Stimulated activated CD8-positive, alpha-beta memory T cell treated with anti-CD3 and anti-CD28 coated beads, Interleukin-7, amount 100 ng/mL, for 4 hours (primary cell): ENCODE results near the gene CRPPA.
"Not testable (repeated sequence)": the region's sequence is repeated elsewhere in the genome, so short reads cannot be mapped to it uniquely, and the experiment has no call there.

Source experiments
- DNase-seq, 2 donors: peaks; one replicate each; pipeline ENCODE4 v3.0.0-alpha.2; 2020; ENCODE audit warnings: low read depth in 2 of 2

CRPPA gene

DNA sequence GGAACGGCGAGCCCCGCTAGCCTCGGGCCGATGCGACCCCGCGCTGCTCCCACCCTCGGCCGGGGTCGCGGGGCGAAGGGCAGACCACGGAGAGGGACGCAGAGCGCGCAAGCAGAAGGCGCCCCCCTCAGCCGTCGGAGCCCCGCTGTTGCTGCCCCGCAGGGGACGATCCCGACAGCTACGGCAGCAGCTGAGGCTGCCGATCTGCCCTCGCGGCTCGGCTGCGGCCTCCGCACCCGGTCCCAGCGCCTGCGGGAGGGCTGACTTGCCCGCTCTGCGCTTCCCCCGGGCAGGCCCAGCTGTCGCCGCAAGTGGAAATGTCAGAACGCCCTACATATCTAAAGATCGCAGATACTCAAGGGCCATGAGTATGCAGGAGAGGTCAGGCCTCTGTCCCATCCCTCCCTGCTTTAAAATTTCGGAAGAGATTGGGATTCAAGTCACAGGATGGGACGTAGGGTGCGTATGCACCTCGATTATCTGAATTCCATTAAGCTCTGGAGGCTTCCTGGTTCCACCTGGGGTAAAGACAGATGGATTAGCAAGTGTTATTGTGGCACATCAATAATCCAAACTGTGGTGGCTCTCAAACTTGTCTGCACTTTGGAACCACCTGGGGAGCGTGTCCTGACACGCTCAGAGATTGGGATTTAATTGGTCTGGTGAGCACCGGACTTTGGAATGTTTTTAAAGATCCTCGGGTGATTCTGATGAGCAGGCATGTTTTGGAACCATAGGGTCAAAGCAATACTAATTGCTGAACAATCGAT, at the start of gene CRPPA:
Gene CRPPA (minus strand): TSS at position 206 of the 770 bp plus-strand sequence. CDS start 216 bp downstream, outside the sequence.
- DNase-seq: peak in 1 of 2 donors; percentile 33

DNA sequence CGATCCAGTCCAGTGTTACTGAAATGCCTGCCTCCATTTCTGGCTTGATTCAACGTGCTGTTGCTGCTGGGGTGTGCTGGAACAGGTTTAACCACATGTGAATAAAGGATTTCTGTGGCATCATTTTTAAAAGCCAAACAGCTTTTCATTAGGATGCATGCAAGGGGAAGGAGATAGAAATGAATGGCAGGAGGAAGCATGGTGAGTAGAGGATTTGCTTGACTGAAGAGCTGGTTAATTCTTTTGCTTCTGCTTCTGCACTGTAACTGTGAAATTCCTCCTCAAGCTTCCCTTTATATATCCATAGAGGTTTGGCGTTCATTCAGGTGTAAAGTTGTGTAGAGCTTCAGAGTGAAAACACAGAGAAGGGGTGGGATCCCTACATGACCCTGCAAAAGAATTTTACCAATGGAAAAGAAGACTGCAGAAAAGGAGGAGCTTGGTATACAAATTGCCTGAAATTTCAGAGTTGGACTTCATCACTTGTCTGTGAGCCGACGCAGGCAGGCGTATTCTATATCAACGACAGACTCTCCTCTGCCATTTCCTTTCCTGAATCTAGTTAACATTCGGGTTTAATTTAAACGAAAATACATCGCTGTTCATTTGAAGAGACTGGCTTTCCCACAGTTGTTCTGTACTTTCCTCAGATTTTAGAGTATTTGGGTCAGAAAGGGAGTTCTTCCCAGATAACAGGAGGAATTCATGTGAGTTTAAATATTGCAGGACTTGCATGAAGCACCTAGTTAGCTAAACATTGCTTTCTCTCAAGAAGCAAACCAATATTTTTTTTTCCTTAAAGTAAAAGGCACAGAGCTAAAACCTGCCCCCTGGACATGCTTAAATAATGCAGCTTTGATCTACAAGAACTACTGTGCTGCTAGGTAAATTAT, 44.4 kb upstream of the CRPPA start, which contains the start of gene SOSTDC1:
Gene SOSTDC1 (minus strand): TSS at position 270 of the 893 bp plus-strand sequence. CDS start 70 bp downstream, at position 200.
- DNase-seq: no peak

DNA sequence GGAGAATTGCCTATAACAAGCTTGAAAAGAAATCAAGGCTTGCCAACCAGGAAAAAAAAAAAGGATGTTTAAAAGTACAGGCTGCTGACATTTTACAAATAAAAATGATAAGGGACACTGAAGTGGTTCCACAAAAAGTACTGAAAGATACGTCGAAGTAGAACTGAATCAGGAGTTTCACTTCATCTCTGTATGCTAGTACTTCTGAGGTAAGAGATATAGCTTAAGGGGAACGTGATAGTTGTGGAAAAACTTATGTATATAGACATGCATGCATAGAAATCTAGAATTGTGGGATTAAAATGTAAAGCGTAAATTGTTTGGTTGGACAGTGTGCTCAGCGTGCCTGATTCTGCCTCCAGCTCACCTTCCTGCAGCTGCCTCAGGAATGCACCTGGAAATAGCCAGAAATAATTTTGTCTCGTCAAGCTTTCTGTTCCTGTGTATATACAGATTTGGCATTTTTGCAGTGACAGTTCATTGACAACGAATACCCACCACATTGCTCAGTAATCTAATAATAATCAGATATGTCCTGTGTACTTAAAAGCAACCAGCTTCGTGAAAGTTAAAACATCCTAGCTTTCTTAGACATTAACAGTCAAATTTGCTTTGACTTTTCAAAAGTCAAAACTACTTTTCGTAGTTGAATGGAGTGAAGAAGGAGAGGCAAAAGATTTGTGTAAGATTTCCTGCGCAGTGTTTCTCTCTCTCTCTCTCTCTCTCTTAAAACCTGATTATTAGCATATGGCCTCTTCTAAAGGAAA, 42.8 kb upstream of the CRPPA start:
- no peak for DNase-seq

DNA sequence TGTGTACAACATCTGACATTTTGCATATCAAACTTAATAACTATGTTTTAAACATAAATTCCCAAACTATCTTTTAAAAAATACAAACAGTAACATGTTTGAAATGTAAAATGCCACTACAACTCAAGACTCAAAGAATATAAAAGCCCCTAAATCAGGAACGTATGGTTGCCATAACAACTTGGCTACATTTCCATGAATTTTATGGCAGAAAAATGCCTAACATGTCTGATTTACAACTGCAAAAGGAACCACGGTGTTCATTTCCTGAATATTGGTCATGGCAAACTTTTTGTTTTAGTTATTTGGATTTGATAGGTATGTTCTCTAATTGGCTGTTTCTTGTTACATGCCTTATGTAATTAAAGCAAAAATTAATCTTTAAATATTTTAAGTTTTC, 42.2 kb upstream of the CRPPA start:
- DNase-seq: no peak

DNA sequence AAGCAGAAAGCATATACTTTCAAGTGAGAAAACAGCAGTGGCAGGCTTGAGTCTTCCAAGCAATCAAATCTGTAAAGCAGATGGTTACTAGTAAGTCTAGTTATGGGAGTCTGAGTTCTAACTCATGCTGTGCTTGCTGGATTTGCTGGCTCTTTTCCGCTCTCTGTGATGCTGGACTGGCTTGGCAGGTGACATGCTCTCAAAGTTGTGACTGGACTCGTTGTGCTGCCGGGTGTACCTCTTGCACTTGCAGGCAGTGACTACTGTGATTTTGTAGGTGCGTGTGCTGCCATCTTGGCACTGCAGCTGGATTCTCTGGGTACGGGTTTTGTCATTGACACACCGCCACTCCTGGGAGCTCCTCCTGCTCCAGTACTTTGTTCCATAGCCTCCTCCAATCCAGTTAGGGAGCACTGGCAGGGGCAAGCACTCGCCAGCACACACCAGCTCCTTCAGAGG, 41.1 kb upstream of the CRPPA start:
- DNase-seq: no peak

DNA sequence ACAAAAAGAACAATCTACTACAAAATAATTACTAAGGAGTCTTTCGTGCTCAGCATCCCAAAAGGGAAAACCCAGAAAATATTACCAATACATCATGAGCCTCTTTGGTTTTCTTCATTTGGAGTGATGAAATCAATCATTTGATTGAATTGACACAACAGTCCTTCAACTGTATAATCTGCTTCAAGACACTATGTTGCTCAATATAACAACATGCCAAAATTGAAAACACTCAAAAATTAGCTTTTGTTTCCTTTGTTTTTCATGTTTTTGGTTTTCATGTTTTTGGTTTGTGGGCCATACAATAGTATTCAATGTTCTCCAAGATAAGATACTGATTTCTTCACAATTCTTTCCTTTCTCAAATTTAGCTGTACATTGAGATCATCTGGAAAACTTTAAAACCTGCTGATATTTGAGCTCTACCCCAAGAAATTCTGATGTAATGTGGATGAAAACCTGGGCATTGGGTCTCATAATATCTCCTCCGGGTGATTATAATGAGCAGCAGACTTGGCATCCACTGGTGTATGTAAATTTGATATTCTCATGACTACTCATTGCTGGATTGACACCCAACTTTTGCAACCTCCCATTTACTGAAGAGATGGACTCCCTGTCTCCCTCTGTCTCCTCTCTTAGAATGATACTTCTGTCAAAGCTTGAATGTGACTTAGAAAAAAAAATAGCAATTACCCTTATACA, 39.6 kb upstream of the CRPPA start:
- no peak for DNase-seq

DNA sequence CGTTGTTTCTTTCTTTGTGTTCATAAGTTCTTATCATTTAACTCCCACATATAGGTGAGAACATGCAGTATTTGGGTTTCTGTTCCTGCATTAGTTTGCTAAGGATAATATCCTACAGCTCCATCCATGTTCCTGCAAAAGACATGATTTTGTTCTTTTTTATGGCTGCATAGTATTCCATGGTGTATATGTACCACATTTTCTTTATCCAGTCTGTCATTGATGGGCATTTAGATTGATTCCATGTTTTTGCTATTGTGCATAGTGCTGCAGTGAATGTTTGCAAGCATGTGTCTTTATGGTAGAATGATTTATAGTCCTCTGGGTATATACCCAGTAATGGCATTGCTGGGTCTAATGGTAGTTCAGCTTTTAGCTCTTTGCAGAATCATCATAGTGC, 35.0 kb upstream of the CRPPA start:
- not testable (repeated sequence) for DNase-seq

DNA sequence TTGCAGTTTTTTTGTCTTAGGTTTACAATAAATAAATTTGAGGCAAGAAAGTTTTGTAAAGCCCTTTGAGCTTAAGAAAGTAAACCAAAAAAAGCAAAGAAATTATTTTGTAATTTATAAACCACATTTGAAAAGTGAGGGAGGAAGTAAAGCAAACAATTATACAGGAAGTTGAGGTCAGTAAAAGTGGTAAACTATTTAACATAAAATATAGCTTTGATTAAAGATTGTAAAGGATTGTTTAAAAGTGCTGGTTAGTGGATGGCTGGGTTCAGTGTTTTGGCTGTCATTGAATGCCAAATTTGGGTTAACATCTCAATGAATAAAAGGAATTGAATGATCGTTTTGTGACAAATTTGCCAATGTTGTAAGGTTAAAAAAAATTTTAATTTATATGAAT, 34.3 kb upstream of the CRPPA start:
- DNase-seq: no peak

DNA sequence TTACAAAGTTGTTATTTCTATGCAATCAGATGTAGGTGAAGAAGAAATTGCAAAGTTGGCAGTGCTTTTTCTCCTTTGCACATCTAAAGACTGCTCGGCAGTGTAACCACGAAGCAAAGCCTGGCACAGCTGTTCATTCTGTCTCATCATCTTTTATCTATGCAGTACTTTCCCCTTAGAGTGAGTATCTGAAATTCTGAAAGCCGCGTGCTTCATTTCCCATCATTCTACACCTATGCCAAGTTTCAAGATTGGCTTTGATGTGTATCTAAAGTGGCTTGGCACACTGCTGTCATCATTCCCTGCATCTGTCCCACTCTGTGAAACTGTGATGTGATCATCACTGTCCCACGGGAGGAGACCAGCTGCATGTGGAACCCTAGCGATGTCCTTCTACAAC, 29.0 kb upstream of the CRPPA start:
- no peak for DNase-seq

DNA sequence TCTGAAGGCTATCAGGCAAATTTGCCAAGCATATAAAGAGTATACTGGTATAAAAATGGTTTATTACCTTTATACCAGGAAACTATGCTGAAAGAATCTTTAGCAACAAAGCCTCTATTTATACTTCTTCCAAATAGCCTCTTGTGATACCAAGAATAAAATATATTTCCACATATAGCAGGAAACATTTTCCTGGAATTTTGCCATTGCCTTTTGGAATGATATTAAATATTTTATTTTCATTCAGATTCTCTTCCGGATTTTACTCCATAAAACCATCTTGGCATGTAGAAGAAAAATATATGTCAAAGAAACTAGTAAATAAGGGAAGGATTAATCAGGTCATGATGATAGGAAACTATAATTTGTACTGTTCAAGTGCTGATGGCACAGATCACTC, 26.5 kb upstream of the CRPPA start:
- no peak for DNase-seq

DNA sequence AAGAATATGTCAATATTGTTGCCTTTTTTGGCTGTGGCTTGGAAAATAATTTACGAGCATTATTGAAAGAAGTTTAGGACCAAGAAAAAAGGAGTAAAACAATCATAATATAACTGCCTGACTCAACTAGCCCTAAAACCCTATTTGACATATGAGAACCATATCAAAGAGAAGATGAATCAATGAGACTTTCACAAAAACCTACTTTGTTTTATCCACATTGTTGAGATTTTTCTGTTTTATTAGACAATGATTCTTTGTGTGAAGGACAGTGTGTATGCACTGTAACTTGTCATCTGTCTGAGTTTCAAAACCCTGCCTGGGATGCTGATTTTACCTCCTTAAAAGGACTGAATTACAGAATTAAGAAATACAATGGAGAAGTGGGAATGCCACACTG, 25.2 kb upstream of the CRPPA start:
- no peak for DNase-seq

DNA sequence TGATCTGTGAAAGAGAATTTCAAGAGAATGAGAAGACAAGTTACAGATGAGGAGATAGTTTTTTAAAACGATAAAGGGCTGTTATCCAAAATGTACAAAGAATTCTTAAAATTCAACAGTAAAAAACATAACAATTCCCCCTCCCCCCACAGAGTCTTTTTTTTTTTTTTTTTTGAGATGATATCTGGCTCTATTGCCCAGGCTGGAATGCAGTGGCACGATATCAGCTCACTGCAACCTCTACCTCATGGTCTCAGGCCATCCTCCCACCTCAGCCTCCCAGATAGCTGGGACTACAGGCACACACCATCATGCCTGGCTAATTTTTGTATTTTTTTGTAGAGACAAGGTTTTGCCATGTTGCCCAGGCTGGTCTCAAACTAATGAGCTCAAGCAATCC, 22.5 kb upstream of the CRPPA start:
- not testable (repeated sequence) for DNase-seq

DNA sequence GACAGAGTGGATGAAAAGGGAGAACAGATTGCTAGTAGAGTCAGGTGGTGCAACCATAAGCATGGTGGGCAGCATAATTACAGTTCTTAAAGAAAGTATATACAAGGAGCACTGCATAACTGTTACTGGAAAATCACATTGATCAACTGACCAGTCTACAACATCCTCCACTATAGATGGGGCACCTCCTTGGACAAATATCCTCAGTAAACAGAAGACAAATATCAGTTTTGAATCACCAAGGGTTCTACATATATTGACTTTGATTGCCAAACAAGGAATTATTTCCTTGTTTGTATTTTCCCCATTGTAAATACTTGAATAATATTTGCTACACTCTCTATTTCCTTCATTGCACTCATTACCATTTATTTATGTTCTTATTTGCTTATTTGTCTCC, 17.6 kb upstream of the CRPPA start:
- DNase-seq: no peak

DNA sequence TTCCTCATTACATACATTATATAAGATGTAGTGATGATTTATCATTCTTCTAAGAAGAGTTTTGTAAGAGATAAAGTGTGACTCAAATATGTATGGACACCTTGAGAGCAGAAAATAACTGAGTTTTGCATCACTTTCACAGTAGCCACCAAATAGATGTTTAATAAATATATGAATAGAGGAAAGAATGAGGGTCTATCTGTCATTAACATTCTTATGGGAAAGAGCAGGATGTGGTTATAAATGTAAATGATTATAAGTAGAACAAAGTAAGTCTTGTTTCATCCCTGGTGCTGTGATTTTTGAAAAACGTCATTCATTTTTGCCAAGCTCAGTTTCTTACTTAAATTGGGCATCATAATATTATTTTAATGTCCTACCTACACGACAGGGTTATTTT, 15.0 kb upstream of the CRPPA start:
- DNase-seq: no peak

DNA sequence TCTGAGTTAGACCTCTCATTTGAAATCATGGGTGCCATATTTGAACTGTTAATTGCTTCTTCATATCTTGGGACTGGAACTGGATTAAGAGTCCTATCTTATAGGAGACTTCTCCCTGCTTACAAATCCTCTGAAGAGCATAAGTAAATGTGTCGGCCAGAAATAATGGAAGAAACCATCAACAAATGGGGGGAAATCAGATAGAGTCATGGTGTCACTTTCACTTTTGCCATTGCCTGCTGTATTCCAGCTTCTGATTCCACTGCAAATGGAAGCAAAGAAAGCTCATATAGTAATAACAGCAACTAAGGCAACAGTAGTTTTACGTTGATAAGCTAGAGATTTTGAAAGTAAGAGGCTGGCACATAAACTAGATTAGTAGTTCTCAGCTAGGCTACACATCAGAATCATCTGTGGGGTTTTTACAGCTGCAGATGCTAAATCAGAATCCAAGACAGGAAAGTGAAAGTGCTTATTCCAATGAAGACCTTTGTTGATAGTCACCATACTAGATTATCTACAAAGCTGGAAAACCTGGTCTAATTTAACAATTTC, 12.3 kb upstream of the CRPPA start:
- no peak for DNase-seq

DNA sequence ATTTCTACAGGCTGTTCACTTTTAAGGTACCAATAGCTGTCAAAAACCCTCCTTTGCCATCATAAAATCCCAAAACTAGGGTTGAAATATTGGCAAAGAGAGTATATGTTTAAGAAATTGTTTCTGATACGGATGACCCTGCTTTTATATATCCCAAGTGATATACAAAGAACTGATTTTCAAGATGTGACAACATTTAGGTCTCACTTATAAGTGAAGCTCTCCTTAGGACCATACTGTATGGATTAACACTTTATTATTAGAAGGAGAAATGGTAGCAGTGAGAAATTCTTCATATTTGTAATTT, 11.0 kb upstream of the CRPPA start:
- DNase-seq: no peak

DNA sequence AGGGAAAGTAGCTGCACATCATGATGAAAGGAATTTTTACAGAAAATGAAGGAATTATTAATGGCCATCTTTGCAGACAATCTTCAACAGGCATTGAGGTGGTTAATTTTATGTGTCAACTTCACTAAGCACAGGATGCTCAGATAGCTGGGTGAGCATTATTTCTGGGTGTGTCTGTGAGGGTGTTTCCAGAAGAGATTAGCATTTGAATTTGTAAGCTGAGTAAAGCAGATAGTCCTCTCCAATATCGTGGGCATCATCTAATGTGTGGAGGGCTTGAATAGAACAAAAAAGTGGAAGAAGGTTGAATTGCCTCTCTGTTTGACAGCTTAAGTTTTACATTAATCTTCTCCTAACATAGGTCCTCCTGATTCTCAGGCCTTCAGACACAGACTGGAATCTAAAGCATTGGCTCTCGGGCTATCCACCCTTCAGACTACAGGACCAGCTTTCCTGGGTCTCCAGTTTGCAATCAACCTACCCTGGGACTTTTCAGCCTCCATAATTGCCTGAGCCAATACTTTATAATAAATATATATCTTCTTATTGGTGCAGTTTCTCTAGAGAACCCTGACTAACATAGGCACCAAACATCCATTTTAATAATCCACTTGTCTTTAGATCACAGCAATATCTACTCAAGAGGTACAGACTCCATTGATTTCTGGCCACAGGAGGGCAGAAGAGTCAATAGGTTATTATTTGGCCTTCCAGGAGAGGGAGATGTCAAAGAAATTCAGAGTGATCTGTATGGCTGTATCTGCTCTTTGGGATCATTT, 10.5 kb upstream of the CRPPA start:
- no peak for DNase-seq

DNA sequence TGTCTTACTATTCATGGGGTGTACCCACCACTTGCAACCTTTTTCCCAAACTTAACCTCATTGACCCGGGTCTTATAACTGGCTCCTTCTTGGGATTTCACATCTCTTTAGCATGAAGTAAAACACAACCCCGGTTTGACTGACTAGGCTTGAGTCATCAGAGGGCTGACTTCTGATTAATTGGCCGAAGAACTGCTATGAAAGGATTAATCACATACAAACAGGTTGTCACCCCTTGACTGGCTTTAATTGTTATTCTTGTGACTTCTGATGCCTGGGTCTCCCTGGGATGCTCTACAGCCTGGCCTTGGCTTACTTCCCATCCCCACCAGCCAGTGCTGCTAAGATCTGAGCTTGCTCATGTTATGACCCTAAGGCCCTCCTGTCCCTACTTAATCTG, 8.8 kb upstream of the CRPPA start:
- DNase-seq: no peak

DNA sequence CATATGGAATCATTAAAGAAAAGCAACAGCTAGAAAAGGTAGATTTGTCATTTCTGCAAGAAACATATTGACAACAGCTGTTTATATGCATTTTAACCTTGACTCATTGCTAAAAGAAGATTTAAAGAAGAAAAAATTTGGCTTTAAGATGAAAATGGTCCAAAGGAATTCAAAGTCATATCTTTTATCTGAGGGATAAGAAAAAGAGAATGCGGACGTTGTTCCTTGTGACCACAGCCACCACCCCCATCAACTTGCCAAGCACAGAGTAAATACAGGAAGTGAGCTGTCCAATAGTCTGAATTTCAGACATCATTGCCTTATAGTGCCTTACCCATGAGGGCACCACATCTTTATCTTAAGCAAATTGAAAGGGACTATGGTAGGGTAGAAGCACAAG, 7.3 kb upstream of the CRPPA start:
- no peak for DNase-seq

DNA sequence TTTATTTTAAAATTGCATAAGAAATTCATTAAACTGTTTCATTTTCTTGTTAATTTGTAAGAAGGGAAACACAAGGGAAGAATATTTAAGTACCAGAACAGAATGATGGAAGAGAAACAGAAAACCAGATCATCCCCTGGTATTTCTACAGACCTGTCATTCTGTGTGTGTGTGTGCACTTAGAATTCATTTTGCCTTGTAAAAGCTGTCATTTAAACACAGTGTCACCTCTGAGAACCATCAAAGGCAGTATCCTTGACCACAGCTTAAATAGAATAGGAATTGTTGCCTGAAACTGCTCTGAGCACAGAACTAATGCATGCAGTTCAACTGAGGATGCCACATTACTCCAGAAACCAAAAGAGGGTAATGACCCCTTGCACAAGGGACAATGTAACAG, 6.8 kb upstream of the CRPPA start:
- DNase-seq: no peak

DNA sequence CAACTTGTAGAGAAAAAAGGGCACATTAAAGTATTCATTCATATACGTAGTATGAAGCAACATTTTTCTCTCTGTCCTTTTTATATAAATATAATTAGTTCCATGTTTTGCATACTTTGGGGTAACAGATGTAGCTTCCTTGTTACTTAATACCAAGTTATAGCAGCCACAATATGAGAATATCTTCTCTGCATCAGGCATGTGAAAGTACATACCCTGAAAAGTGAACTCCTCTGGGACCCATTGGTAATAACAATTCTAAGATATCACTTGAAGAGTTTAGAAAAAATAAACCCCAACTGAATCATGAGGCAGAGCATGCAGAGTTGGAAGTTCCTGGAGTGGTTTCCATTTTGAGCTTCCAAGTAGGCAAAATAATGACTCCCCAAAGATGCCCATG, 2.4 kb upstream of the CRPPA start:
- DNase-seq: no peak
